NCI-H526 (cell line): ENCODE data around the gene CHST13.
"Not testable (repeated sequence)": the region's sequence is repeated elsewhere in the genome, so short reads cannot be mapped to it uniquely, and the experiment has no call there.

Source experiments
- DNase-seq, 2 experiments: peaks; one replicate each; lab custom pipeline; 2025; lab: John Stamatoyannopoulos, UW

The CHST13 gene

DNA sequence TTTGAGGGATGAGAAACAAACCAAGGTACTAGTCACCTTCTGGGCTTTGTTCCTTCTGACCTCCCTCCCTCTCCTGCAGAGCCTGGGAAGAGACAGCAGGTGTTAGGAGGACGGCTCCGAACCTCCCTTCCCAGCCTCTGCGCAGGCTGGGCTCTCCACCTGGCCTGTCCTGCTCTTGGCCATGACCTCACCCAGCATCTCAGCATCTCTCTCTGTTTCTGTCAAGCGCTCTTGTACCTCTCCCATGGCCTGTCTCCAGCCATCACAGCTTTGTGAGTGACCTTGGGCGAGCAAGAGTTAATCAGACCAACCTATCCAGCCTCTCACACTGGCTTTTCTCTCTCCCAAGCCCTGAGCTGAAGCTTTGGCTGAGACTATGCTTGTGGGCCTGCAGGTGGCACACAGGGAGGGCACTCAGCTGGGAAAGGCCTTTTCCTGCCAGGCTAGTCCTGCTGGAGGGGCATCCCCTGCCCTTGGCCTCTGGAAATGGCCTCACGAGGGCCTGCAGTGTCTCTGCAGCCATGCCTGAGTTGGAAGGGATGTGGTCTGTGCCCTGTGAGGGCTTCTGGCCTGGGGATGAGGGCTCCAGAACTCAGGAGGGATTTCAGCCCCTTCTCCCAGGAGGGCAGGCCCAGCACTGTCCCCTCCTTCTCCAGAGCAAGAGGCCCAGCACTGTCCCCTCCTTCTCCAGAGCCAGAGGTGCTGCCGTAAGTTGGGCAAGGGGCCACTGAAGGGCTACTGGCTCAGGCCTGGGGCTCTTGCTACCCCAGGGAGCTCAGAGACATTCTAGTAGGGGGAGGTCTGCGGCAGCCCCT, 2.1 kb downstream of the CHST13 start:
- DNase-seq = peak in 1 of 2 experiments; percentile 18

DNA sequence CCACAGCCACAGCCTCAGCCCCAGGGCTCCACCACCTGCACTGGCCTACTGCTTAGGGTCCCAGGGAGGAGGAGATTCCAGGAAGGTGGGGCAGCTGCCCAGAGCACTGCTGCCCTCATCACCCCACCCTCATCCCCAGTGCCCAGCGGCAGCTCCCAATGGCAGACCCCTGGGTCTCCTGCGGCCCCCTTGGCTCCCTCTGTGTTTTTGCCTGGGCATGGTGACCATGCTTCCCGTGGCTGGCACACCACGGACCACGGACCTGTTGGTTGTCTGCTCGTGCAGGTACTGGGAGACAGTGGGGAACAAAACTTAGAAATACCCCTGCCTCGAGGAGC, 2.7 kb downstream of the CHST13 start:
- no peak for DNase-seq

DNA sequence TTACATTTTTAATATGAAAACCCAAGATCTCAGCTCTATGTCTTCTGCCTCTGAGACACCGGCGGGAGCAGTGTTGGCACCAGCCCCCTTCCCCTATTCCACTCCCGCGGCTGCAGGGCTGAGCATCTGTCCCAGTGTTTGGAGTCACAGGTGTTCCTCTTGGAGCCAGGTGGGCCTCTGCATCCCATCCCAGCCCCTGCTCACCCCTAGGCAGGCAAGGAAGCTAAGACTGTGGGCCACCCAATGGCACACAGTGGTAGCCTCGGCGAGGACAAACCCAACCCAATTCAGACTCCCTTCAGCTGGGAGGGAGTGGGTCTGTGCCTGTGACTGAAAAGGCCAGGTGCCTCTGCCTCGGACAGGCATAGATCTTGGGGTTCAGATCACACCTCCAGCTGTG, 3.1 kb downstream of the CHST13 start:
- DNase-seq = no peak

DNA sequence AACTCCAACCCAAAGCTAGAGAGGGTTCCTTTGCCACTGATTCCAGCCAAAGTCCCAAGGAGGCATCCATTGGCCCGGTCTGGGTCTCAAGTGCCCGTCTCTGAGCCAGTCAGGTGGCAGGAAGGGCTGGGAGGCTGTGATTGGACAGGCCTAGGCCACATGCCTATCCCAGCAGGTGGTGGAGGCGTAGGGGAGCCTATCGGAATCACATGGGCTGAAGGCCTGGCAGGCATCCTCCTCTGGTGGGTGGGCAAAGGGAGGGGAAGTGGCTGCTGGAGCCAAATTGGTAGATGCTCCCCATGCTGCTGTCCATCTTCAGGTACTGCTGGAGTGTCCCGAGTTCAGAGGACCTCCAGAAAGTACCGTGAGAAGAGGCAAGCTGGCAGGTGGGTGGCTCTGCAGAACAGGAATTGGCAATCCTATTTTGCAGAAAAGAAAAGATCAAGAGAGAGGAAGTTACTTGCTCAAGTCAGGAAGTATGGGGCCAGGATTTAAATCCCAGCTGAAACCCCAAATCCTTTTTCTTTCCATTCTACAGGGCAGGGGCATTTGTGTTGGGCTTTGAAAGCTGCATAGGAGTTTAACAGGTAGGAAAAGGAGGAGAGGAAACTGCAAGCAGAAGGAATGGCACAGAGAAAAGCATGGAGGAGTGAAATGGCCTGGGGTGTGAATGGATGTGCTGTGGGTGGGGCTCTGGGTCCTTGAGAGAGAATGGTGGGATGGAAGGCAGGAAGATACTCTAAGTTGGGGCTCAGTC, 3.7 kb downstream of the CHST13 start:
- no peak for DNase-seq

DNA sequence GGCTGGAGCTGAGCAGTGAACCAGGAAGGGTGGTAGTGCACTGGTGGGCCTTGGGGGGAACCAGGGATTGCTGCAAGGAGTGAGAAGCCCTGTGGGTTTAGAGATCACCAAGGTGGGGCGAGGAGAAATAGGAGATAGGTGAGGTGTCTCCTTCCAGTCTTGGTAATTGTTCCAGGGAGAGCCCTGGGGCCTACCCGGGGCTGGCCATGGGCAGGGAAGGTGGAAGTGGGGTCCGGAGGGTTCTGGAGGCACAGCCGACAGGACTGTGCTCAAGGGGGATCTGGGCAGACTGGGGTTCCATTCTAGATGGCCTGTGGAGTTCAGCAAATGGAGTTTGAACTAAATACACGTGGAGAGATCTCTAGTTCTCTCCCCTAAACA, 4.5 kb downstream of the CHST13 start:
- DNase-seq = no peak

DNA sequence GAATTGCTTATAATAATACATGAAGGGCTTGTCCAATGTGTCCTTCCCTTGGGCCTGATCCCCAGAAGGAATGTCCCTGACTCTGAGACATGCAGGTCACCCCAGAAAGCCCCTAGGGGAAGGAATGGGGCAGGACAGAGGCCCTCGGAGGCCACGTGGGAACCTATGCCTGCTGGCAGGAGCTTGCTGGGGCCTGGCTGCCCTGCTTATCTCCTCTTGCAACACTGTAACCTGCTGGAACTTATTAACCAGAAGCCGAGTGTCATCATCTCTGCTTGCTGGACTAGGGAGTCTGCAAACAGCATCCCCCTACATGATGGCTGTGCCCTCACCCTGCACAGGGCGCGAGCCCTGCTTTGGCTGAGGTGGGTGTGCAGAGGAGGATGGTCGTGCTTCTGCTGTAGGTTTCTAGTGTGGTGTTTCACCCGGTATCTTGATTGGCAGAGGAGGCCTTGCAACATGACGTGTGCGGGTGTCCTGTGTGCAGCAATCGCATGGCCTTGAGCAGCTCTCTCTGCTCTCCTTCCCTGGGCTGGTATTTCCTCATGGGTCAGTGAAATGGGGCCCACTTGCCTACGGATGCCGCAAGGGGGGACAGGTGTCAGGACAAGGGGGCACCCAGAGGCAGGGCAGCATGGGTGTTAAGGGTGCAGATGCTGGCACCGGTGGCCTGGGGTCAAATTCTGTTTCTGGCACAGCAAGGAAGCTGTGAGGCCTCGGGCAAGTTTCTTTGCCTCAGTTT, 5.0 kb downstream of the CHST13 start:
- DNase-seq = no peak

DNA sequence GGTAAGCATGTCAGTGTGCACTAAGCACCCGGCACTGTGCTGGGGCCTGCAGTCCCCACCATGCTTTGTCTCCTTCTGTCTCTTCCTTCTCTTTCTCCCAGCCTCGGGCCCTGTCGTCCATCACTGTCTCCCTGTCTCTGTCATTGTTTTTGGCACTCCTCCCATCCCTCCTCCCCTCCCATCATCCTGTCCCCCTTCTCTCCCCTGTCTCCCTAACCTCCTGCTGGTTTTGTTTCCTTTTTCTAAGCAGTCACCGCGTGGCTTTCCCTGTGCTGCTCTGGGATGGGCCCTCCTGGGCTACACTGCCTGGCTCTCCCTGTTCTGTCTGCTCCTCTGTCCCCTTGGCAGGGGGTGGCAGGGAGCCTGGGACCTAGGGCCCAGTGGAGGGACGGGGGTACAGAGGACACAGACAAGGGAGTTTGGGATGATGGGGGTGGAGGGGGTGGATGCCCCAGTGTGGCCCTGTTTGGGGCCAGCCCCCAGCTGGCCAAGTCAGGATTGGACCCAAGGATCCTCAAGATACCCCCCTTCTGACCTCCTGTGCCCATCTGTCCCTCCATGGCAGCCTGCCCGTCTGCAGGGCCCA, 5.7 kb downstream of the CHST13 start:
- DNase-seq = no peak

DNA sequence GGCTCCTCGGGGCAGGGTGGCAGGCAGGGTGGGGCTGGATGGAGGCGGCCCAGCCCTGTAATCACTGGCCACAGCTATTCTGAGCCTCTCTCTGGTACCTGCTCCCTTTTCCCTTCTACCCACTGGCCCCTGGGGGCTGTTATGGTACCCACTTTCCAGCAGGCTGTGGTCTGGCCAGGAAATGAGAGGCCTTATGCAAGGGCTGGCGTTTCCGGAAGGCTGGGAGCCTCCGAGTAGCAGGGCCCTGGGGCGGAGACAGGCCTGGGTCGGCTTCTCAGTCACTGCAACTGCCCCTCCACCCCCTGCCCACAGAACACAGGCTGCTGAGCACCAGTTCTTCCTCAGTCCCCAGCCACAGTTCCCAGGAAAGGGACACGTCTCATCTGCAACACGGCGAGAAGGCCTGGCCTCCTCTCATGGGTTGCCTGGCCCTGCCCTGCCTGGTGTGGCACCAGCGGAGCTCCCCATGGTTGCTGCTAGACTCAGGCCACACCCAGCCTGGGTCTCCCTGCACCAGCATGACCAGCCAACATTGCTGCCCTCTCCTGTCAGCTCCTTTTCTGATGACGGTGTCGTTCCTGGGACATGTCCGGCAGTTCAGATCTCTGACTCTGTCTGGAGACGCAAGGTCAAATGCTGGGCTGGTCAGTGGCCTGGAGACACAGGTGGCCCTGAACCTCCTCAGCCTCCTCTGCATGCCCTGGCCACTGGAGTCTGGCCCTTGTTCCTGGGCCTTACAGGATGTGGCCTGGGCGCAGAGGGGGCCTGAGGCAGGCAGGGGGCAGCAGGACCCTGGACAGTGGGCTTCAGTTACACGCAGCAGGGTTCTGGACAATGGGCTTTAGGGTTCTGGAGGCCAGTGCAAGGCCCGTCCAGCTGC, 6.5 kb downstream of the CHST13 start:
- no peak for DNase-seq

DNA sequence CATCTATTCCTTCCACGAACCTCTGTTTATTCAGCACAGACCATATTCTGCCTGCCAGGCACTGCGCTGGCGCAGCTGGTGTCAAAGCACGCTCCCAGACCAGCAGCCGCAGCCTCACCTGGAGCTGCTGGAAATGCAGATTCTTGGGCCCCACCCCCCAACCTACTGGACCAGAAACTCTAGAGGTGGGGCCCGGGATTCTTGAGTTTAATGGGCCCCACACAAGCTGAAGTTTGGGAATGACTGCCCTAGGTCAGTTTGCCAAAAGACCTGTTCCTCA, 7.0 kb downstream of the CHST13 start:
- no peak for DNase-seq

DNA sequence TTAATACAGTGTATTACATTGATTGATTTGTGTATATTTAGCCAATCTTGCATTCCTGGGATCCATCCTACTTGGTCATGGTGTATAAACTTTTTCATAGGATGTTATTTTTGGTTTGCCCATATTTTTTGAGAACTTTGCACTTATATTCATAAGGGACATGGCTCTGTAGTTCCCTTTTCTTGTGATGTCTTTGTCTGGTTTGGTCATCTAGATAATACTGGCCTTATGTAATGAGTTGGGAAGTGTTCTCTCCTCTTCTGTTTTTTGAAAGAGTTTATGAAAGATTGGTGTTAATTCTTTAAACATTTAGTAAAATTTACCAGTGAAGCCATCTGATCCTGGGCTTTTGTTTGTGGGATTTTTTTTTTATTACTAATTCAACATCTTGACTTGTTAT, 9.6 kb downstream of the CHST13 start:
- no peak for DNase-seq

DNA sequence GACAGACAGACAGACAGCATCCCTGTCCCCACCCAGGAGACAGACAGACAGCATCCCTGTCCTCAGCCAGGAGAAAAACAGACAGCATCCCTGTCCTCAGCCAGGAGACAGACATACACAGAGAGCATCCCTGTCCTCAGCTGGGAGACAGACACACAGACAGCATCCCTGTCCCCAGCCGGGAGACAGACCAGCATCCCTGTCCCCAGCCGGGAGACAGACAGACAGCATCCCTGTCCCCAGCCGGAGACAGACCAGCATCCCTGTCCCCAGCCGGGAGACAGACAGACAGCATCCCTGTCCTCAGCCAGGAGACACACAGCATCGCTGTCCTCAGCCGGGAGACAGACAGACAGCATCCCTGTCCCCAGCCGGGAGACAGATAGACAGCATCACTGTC, 10.8 kb downstream of the CHST13 start:
- not testable (repeated sequence) for DNase-seq

DNA sequence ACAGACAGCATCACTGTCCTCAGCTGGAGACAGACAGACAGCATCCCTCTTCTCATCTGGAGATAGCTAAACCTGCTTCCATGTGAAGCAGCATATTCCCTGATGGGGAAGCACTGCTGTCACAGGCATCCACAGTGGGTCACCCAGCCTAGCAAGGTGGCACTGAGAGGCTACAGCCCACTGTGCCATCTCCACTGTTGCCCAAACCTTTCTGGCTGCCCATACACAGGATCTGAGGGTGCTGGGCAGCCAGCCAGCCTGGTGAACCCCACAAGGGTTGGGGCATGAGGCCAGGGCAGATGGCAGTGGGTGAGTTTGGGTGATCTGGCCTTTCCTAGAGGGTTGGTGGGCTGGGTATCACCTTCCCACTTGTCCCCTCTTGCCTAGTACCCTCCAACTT, 11.7 kb downstream of the CHST13 start:
- no peak for DNase-seq

DNA sequence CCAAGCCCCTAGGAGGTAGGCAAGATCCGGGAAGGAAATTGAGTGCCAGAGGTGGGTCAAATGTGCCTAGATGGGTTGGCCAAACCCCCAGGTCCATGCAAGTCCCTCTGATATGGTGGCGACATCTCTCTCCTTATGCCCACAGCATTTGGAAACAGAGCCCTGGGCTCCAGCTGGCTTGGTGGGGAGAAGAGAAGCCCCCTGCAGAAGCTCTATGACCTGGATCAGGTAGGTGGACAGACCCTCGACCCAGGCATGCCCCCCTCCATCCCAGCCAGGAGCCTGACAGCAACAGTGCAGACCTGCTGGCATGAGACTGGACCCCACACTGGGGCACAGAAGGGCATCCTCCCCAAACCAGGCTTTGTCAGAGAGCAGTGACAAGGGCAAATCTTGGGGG, 12.2 kb downstream of the CHST13 start:
- DNase-seq = no peak

DNA sequence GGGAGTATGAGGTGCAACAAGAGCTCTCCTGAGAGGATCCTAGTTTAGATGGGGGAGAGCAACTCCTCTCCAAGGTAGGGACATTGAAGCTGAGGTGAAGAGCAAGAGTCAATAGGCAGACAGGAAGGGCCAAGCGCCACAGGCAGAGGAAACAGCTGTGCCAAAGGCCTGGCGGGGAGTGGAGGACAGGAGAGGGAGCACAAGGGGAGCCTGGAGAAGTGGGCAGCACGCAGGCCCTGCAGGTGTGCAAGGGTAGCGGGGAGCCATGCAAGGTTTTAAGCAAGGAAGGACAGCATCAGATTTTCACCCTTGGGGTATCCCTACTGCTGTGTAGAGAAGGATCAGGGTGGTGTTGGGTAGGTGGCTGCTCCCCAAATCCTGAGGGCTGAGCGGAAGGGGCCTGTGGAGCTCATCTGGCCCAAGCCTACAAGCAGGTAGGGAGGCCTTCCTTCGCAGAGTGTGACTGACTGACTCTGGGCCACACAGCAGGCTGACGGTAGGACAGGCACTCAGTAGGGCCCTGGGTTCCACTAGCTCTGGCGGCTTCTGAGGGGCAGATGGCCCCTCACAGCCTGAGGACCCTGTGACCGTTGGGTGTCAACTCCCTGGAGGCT, 13.3 kb downstream of the CHST13 start:
- DNase-seq = no peak

DNA sequence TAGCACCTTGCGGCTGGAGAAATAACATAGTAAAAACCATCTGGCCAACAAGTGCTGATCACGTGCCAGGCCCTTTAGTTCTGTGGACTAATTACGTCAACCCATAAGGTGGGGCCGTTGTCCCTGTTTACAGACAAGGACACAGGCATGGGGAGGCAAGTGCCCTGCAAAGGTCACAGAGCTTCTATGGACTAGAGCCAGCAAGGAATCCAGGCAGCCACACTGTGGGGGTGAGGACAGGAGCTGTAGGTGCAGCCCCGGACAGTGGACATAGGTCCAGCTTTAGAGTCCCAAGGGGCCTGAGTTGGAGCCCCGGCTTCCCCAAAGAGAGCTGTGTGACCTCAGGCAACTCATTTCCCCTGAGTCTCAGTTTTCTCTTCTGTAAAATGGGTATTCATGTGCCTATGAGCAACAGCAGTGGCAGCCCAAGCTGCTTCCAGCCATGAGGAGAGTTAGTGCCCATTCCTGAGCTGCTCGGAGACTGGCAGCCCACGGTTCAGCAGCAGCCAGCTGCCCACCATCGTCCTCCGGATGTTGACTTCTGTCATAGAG, 13.9 kb downstream of the CHST13 start:
- no peak for DNase-seq

DNA sequence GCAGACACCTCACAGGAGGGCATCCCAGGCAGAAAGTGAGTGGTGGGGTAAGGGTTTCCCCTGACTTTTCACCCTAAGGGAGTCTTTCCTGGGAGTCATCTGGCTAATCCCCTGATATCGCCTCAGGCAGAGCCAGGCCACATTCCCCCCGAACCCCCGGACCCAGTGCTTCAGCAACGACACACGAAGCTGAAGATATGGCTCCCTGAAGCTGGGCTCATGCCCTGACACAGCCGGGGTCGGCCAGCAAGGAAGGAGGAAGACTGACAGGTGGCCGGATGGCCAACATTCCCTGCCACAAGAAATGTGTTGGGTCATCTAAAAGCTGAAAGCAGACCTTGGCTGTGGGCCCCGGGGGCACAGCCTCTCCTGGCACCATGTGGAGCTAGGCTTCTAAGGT, 14.4 kb downstream of the CHST13 start:
- no peak for DNase-seq

DNA sequence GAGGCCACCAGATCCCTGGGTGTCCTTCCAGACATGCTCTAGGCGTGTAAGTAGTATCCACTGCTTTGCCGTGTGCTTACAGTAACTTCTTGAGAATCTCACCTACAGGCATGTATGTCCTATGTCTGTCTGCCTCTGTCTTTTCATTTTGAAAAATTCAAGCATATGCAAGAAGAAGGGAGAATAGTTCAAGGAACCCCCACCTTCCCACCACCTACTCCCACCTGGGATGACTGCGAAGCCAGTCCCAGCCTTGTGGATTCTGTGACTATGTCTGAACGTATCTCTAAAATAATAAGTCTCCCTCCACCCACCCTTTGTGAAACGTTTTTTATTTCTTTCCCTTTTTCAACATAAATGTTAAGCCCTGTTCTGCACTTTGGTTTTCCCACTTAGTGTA, 15.0 kb downstream of the CHST13 start:
- DNase-seq = no peak

DNA sequence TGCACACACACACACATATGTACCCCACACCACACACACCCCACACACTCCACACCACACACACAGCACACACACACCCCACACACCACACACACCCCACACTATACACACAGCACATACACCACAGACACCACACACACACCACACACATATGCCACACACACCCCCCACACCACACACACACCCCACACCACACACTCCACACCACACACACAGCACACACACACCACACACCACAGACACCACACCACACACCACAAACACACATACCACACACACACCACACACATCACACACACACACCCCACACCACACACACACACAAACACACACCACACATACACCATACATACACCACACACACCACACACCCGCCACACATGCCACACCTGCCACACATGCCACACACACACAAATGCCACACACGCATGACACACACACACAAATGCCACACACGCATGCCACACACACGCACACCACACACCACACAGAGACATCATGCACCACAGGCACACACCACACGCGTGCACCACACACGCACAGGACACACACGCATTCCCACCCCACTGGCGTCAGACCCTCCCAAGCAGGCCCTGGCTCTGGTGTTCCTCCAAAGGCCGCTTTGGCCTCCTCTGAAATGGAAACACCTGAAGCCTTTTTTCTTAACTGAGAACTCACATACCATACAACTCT, 15.7 kb downstream of the CHST13 start:
- no peak for DNase-seq

DNA sequence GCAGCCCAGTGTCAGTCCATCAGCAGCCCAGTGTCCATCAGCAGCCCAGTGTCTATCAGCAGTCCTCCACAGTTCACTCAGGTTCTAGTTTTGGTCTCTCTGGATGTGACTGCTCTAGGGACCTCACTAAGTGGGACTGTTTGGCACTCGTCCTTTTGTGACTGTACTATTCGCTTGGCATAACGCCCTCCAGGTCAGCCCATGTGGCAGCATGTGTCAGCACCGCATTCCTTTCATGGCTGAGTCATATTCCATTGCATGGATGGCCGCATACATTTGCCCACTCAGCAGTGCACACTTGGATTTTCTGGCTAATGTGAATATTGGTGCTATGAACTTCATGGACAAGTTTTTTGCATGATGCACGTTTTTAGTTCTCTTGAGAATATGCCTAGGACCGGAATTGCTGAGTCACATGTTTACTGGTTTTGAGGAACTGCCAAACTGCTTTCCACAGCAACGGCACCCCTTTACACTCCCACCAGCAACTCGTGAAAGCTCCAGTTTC, 16.4 kb downstream of the CHST13 start:
- DNase-seq = no peak

DNA sequence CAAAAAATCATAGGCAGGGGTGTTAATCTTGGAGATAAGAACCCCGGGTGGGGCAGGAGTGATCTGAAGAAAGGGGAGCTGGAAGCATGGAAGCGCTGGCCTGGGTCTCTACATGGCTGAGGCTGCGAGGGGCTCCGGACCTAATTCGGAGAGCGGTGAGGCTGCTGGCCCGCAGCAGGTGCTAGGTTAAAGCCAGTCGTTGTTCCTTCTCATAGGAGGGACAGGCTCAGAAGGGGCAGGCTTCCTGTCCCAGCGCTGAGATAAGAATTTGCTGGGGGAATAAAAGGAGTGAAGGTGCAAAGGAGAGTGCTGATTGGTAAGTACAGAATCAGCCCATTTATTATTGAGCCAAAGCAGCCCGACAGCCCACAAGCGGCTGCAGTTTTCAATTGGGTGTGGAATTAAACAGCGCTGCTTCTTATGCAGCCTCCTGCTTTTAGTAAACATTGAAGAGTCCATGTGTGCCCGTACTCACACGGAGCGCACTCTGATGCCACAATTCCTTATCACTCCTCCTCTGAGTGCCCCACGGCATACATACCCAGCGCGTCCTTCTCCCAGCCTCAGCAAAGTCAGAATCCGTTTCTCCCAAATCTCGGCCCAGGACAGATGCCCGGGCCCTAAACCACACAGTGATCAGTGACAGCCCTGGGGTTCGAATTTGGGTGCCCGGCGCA, 17.1 kb downstream of the CHST13 start:
- no peak for DNase-seq
